Esophagus (tissue), 2 donors: ENCODE results near the gene DECR2. TPM values are rescaled to one million over a fixed set of nuclear protein-coding genes. Genes with fewer than 3 reads are reported as not detected.

ENCODE experiments used
- H3K27ac ChIP-seq, 2 donors: one replicate each; pipeline ENCODE4 v1.5.1; 2013; ENCODE audit warnings: low read depth in 2 of 2, mild to moderate bottlenecking in 2 of 2, inconsistent platforms in 1 of 2, low read length in 1 of 2, moderate library complexity in 1 of 2
- H3K27me3 ChIP-seq, 2 donors: one replicate each; pipeline ENCODE4 v1.6.1; 2013; ENCODE audit warnings: low read length in 2 of 2, control low read depth in 1 of 2, mild to moderate bottlenecking in 1 of 2; ENCODE audit not compliant: insufficient read depth in 2 of 2, control insufficient read depth in 1 of 2
- H3K36me3 ChIP-seq, 2 donors: one replicate each; pipeline ENCODE4 v1.6.1; 2013; ENCODE audit warnings: low read length in 1 of 2; ENCODE audit not compliant: control insufficient read depth in 2 of 2, insufficient read depth in 2 of 2
- H3K4me1 ChIP-seq, 2 donors: one replicate each; pipeline ENCODE4 v1.6.1; 2013; ENCODE audit warnings: low read length in 1 of 2; ENCODE audit not compliant: control insufficient read depth in 2 of 2, insufficient read depth in 2 of 2
- H3K4me3 ChIP-seq, 2 donors: one replicate each; pipeline ENCODE4 v1.5.1; 2013; ENCODE audit warnings: low read length in 2 of 2, mild to moderate bottlenecking in 2 of 2, low read depth in 1 of 2, moderate library complexity in 1 of 2
- H3K9me3 ChIP-seq, 2 donors: one replicate each; pipeline ENCODE4 v1.6.1; 2013; ENCODE audit warnings: mild to moderate bottlenecking in 2 of 2, low read depth in 1 of 2, low read length in 1 of 2, moderate library complexity in 1 of 2; ENCODE audit not compliant: control insufficient read depth in 2 of 2, insufficient read depth in 1 of 2
- WGBS, 2 donors: extraction: QIAGEN DNeasy Blood & Tissue Kit; methylation state at CpG; one replicate each; pipeline ENCODE4 v1.1.7; 2013; 5-methylcytosine and 5-hydroxymethylcytosine counted together
- polyA plus RNA-seq, 2 donors: library from polyadenylated mRNA; stranded (reverse); fragments of 200-250 nt; gene quantifications; one replicate each; pipeline ENCODE4 v1.2.3, GENCODE V29; 2013
- donor health status: healthy with polysubstance abuse.
- donor health status: Bipolar disorder and iron deficiency.

DECR2 gene
- polyA plus RNA-seq, 2 donors, result 15.0 to 24.2 TPM

DNA sequence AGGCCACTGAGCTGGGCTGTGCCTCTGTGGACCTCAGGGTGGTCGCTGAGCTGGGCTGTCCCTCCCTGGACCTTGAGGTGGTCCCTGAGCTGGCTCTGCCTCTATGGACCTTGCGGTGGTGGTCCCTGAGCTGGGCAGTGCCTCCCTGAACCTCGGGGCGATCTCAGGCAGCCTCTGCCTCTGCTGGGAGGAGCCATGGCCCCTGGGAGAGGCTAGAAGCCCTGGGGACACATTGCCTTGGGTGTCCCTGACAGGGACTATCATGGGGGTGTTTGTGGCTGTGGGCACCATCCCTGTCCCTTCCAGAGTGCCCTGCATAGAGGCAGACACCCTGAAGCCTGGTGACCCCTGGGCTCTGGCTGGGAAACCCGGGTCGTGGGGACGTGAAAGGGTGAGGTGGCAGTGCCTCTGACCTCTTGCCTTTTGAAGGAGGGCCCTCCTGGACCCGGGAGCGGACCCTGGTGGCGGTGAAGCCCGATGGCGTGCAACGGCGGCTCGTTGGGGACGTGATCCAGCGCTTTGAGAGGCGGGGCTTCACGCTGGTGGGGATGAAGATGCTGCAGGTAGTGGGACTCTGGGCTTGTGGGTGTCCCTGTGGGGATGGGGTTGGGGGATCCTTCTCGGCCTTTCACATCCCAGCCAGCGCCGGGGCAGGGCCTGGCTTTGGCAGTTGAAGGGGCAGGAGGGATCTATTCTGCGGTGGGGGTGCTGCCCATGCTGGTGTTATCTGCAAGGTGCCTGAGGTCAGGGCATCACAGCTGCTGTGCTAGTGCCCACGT is 2.9 kb upstream of the DECR2 start:
- no peaks in the 10 kb centered on the region for H3K36me3 ChIP-seq
- H3K27ac ChIP-seq, result peak overlapping the region in 1 of 2 donors; percentile 40
- H3K4me3 ChIP-seq, result no peak overlapping the region
- H3K9me3 ChIP-seq, result no peaks in the 10 kb centered on the region
- H3K27me3 ChIP-seq, result no peaks in the 10 kb centered on the region
- WGBS, 2 donors, result 80 to 81% methylated on average over 22 to 24 of the region's 24 CpGs
- H3K4me1 ChIP-seq, result peaks cover 0 to 10% of the 10 kb centered on the region in 2 donors

DNA sequence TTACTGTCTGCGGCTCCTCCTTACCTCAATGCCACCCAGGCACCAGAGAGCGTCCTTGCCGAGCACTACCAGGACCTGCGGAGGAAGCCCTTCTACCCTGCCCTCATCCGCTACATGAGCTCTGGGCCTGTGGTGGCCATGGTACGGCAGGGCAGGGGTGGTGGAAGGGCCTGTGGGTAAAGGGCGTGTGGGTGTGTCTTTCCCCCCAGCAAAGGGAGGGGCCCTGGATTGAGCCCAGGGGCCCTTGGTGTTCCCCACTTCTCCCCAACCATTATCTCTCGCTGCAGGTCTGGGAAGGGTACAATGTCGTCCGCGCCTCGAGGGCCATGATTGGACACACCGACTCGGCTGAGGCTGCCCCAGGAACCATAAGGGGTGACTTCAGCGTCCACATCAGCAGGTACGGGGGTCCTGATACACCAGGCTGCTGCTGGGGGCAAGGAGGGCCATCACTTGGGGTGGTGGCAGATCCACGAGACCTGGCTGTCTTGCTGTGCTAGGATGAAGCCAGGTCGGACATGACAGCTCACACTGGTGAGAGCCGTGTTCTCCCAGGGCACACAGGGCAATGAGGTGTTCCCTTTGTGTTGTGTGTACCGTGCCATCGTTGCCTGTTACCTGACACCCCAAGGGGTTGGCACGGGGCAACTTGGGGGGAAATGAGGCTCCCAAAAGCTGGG is 2.2 kb upstream of the DECR2 start:
- Histone ChIP-seq H3K4me1 (peaks cover 0 to 10% of the 10 kb centered on the region in 2 donors), H3K27me3 (no peaks in the 10 kb centered on the region), H3K4me3 (no peak overlapping the region), H3K27ac (no peak overlapping the region), H3K9me3 (no peaks in the 10 kb centered on the region), H3K36me3 (no peaks in the 10 kb centered on the region)
- 76 to 80% methylated on average over 22 of the region's 22 CpGs for whole genome bisulfite sequencing, 2 donors

DNA sequence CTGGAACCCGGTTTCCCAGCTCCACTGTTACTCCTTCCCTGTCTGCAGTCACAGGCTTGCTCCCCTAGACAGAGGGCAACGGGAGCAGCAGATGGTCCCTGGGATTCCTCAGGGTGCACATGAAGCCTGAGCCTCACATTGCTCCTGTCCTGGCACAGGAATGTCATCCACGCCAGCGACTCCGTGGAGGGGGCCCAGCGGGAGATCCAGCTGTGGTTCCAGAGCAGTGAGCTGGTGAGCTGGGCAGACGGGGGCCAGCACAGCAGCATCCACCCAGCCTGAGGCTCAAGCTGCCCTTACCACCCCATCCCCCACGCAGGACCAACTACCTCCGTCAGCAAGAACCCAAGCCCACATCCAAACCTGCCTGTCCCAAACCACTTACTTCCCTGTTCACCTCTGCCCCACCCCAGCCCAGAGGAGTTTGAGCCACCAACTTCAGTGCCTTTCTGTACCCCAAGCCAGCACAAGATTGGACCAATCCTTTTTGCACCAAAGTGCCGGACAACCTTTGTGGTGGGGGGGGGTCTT is 1.6 kb upstream of the DECR2 start:
- Histone ChIP-seq H3K27me3 (no peaks in the 10 kb centered on the region), H3K36me3 (no peaks in the 10 kb centered on the region), H3K27ac (peak overlapping the region; percentile 38 to 89), H3K4me3 (peak overlapping the region; percentile 78 to 85), H3K9me3 (no peaks in the 10 kb centered on the region), H3K4me1 (peaks cover 0 to 10% of the 10 kb centered on the region in 2 donors)
- WGBS, 2 donors, result 53 to 71% methylated on average over 10 of the region's 10 CpGs

DNA sequence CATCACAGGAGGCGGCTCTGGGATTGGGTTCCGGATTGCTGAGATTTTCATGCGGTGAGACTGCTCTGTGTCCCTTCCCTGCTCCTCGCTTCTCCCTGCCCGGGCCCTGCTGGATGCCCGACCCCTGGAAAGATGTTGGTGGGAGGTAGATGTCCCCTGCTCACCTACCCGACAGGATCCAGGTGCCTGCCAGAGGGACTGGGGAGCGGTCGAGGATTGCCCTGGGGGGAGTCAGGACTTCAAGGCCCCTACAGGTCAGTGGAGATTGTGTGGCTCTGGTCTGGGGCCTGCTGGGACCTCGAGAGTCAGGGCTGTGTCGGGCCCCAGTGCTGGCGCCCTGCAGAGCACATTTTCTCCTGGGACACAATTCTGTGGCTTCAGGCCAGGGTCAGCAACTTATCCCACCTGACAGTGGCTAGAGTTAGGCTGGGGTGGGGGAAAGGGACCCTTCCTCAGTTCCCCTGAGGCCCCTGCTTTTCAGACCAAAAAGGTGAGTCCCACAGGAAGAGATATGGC is 3.3 kb downstream of the DECR2 start:
- no peak overlapping the region for H3K4me3 ChIP-seq
- peaks cover 0 to 3% of the 10 kb centered on the region in 2 donors for H3K36me3 ChIP-seq
- H3K9me3 ChIP-seq, result no peaks in the 10 kb centered on the region
- WGBS, 2 donors, result 93% methylated on average over 12 of the region's 12 CpGs
- H3K4me1 ChIP-seq, result peaks cover 0 to 7% of the 10 kb centered on the region in 2 donors
- H3K27me3 ChIP-seq, result no peaks in the 10 kb centered on the region
- no peak overlapping the region for H3K27ac ChIP-seq

DNA sequence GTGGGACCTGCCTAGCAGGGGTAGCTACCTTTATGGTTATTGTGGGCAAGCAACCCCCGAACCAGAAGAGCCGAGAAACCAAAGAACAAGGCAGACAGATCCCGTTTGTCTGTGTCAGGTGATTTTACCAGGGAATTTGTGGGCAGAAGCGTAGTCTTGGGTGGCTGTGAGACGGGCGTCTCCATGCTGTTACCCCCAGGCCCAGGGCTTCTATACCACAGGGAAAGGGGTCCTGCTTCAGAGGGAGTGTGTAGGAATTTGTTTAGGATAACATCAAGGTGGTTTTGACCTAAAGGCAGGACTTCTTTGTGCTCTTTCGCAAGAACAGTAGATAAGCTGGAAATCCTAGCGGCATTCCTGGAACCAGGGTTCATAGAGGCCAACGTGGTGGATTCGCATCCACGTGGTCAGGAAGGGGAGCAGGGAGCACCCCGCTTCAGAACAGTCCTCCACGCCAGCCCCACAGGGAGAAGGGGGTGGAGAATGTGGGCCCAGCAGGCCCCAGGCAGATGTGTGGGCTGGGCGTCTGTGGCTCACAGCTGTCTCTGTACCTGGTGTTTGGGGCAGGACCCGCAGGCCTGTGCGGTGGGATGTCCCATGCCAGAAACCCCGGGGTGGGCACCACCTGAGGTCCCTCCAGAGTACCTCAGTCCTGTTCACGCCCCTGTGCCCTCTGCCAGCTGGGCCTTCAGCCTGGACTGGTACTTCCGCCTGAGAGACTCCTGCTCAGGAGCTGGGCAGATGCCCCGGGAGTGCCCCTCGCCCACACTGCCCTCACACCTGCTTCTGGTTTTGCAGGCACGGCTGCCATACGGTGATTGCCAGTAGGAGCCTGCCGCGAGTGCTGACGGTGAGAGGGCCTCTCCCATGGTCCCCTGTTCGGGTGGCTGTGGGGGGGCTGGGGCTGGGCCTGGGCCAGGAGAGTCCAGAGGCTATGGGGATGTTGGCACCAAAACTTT is 4.1 kb downstream of the DECR2 start:
- H3K27ac ChIP-seq, result no peak overlapping the region
- WGBS, 2 donors, result 84 to 86% methylated on average over 27 of the region's 27 CpGs
- H3K36me3 ChIP-seq, result peaks cover 0 to 6% of the 10 kb centered on the region in 2 donors
- H3K4me1 ChIP-seq, result peaks cover 0 to under 1% of the 10 kb centered on the region in 2 donors
- H3K9me3 ChIP-seq, result no peaks in the 10 kb centered on the region
- no peaks in the 10 kb centered on the region for H3K27me3 ChIP-seq
- H3K4me3 ChIP-seq, result no peak overlapping the region

DNA sequence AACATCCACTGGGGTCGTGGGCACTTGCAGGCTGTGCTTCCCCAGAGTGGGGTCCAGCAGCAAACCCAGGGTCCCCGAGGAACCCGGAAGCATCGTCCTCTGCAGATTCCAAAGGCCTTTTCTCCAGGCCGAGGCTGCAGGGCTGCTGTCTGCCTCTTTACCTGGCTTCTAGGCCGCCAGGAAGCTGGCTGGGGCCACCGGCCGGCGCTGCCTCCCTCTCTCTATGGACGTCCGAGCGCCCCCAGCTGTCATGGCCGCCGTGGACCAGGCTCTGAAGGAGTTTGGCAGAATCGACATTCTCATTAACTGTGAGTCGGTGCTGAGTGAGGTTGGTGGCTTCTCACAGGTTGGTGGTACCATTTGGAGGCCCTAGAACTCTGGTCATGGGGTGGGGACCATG is 5.6 kb downstream of the DECR2 start:
- Histone ChIP-seq H3K27ac (no peak overlapping the region), H3K9me3 (no peaks in the 10 kb centered on the region), H3K36me3 (peaks cover 5 to 17% of the 10 kb centered on the region in 2 donors), H3K4me3 (no peak overlapping the region), H3K27me3 (no peaks in the 10 kb centered on the region), H3K4me1 (no peaks in the 10 kb centered on the region)
- 88 to 89% methylated on average over 16 of the region's 16 CpGs for WGBS, 2 donors

DNA sequence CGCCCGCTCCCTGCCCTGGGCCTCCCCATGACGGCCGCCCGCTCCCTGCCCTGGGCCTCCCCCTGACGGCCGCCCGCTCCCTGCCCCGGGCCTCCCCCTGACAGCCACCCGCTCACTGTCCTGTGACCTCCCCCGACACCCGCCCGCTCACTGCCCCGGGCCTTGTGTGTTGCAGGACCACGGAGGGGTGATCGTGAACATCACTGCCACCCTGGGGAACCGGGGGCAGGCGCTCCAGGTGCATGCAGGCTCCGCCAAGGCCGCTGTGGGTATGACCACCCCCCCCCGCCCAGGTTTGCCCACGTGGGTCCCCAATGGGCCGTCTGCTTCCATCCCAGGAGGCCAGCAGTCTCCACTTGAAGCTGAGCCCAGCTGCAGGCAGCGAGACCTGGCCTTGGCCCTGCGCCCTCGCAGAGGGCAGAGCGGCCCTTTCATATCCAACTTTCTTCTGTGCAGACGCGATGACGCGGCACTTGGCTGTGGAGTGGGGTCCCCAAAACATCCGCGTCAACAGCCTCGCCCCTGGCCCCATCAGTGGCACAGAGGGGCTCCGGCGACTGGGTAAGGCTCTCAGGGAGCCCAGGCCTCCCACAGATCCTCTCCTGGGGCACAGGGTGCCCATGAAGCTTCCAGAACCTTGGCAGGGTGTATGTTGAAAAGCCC is 9.0 kb downstream of the DECR2 start:
- no peaks in the 10 kb centered on the region for H3K4me1 ChIP-seq
- 85 to 92% methylated on average over 36 of the region's 36 CpGs for WGBS, 2 donors

DNA sequence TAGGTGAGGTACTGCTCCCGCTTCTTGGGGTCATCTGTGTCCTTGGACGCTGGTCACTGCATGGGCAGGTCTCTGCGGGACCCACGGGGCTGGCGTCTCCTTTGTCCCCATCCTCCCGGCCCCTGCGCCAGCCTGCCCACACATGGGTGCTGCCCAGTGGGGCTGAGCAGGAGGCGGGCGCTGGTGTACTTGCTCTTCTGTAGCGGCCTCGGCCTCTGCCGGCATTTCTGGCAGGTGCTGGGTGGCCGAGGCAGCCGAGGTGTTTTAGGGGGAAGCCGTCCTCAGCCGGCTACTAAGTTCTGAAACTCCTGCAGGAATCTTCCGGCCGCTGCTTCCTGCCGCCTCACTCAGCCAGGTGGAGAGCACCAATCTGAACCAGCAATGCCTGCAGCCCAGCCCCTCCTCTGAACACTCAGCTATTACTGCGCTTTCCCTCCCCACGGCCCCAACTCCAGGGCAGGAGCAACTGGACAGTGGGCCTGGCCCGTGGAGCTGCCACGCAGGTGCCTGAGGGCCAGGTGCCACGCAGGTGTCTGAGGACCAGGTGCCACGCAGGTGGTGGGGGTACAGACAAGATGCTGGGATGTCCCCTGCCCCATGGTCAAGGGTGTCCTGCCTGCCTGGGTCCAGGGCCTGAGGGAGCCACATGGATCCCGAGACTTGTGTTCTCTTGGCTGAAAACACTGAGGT is 10.0 kb downstream of the DECR2 start:
- 94 to 96% methylated on average over 26 of the region's 26 CpGs for WGBS, 2 donors
- Histone ChIP-seq H3K9me3 (no peaks in the 10 kb centered on the region), H3K27me3 (no peaks in the 10 kb centered on the region), H3K27ac (no peak overlapping the region), H3K36me3 (peaks cover 5 to 17% of the 10 kb centered on the region in 2 donors), H3K4me1 (no peaks in the 10 kb centered on the region), H3K4me3 (no peak overlapping the region)

More for the DNA sequence above, 9.0 kb downstream of the DECR2 start:
- Histone ChIP-seq H3K9me3 (no peaks in the 10 kb centered on the region), H3K27me3 (no peaks in the 10 kb centered on the region), H3K4me3 (no peak overlapping the region), H3K27ac (no peak overlapping the region), H3K36me3 (peaks cover 5 to 19% of the 10 kb centered on the region in 2 donors)
